KMS-11 (cell line): Measurements from ENCODE around the gene UBR3.

Experiments
- H2AFZ ChIP-seq: fragments of 200-600 bp; sonication (generic); 2 replicates; pipeline ENCODE4 v1.6.1; 2016; ENCODE audit warnings: antibody characterized with exemption, mixed run types, low read depth
- H3K27ac ChIP-seq: fragments of 200-600 bp; sonication (generic); 2 replicates; pipeline ENCODE4 v1.6.1; 2016; ENCODE audit warnings: mild to moderate bottlenecking, mixed run types
- H3K27me3 ChIP-seq: fragments of 200-600 bp; sonication (generic); 2 replicates; pipeline ENCODE4 v1.6.1; 2017; ENCODE audit warnings: mild to moderate bottlenecking, low read depth, mixed run types, moderate library complexity; ENCODE audit not compliant: insufficient read depth
- H3K36me3 ChIP-seq: fragments of 200-600 bp; sonication (generic); 2 replicates; pipeline ENCODE4 v1.6.1; 2017; ENCODE audit warnings: mild to moderate bottlenecking, mixed run types; ENCODE audit not compliant: insufficient read depth
- H3K4me1 ChIP-seq: fragments of 200-600 bp; sonication (generic); 2 replicates; pipeline ENCODE4 v1.6.1; 2016; ENCODE audit warnings: mild to moderate bottlenecking, low read depth, mixed run types; ENCODE audit not compliant: poor library complexity, severe bottlenecking
- H3K4me2 ChIP-seq: fragments of 200-600 bp; sonication (generic); 2 replicates; pipeline ENCODE4 v1.7.0; 2016; ENCODE audit warnings: mild to moderate bottlenecking, mixed run types
- H3K4me3 ChIP-seq: fragments of 200-600 bp; sonication (generic); IDR thresholded peaks from 2 replicates; pipeline ENCODE4 v1.6.1; 2017; ENCODE audit warnings: low read depth, low read length, mixed read lengths; ENCODE audit not compliant: insufficient read depth
- H3K79me2 ChIP-seq: fragments of 200-600 bp; sonication (generic); 2 replicates; pipeline ENCODE4 v1.6.1; 2016; ENCODE audit warnings: low read depth, mixed run types; ENCODE audit not compliant: insufficient read depth
- H3K9ac ChIP-seq: fragments of 200-600 bp; sonication (generic); 2 replicates; pipeline ENCODE4 v1.6.1; 2016; ENCODE audit warnings: mild to moderate bottlenecking, mixed run types
- H4K20me1 ChIP-seq: fragments of 200-600 bp; sonication (generic); 2 replicates; pipeline ENCODE4 v1.6.1; 2016; ENCODE audit warnings: mild to moderate bottlenecking, mixed run types; ENCODE audit not compliant: insufficient read depth
- TF ChIP-seq, protein P1 (sequence below): fragments of 200-600 bp; sonication (generic); conservative IDR thresholded peaks from 2 replicates; pipeline ENCODE4 v1.6.1; 2017; ENCODE audit warnings: low read depth, mild to moderate bottlenecking, antibody characterized with exemption, low read length, moderate library complexity, mixed read lengths

UBR3 gene

DNA sequence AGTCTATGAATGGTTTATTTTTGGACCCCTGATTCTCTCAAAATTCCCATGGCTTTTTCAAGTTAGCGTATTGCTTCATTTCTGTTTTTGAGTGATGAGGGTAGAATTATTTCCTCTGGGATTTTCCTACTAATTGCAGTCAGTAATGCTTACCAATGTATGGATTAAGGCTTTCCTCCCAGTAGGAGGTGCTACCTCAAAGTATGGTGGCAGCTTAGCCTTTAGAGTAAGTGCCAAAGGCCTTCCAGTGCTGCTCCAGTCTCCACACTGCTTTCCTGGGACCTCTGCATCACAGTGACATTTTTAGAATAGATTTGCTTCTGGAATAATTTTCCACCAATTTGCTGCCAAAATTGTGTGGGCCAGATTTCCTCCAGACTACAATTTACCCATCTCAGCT, 44.7 kb upstream of the UBR3 start:
- H3K27ac ChIP-seq: no peak overlapping the region
- H3K4me3 ChIP-seq: no peak overlapping the region
- H2AFZ ChIP-seq: no peak overlapping the region
- no peaks in the 10 kb centered on the region for H4K20me1 ChIP-seq
- no peaks in the 10 kb centered on the region for H3K27me3 ChIP-seq
- H3K79me2 ChIP-seq: no peaks in the 10 kb centered on the region
- H3K36me3 ChIP-seq: no peaks in the 10 kb centered on the region
- H3K9ac ChIP-seq: no peak overlapping the region
- TF ChIP-seq, protein P1, sequence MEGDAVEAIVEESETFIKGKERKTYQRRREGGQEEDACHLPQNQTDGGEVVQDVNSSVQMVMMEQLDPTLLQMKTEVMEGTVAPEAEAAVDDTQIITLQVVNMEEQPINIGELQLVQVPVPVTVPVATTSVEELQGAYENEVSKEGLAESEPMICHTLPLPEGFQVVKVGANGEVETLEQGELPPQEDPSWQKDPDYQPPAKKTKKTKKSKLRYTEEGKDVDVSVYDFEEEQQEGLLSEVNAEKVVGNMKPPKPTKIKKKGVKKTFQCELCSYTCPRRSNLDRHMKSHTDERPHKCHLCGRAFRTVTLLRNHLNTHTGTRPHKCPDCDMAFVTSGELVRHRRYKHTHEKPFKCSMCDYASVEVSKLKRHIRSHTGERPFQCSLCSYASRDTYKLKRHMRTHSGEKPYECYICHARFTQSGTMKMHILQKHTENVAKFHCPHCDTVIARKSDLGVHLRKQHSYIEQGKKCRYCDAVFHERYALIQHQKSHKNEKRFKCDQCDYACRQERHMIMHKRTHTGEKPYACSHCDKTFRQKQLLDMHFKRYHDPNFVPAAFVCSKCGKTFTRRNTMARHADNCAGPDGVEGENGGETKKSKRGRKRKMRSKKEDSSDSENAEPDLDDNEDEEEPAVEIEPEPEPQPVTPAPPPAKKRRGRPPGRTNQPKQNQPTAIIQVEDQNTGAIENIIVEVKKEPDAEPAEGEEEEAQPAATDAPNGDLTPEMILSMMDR: no peak
- H3K4me2 ChIP-seq: no peak overlapping the region
- no peaks in the 10 kb centered on the region for H3K4me1 ChIP-seq

DNA sequence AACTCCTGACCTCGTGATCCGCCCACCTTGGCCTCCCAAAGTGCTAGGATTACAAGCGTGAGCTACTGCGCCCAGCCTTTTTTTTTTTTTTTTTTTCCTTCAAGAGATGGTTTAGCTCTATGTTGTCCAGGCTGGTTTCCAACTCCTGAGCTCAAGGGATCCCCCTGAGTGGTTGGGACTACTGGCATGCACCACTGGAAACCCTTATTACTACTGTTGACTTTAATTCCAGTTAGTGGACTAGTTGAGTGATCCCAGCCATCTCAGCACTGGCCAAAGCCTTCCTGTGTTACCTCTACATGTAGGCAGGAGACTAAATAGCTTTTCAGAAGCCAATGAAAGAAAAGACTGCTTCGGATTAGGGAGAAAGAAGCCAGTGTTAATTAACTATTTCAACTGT, 36.7 kb upstream of the UBR3 start:
- H3K4me2 ChIP-seq: no peak overlapping the region
- H4K20me1 ChIP-seq: no peaks in the 10 kb centered on the region
- no peak overlapping the region for H3K9ac ChIP-seq
- no peaks in the 10 kb centered on the region for H3K36me3 ChIP-seq
- H3K4me3 ChIP-seq: no peak overlapping the region
- H2AFZ ChIP-seq: no peak overlapping the region
- no peaks in the 10 kb centered on the region for H3K79me2 ChIP-seq
- H3K4me1 ChIP-seq: no peaks in the 10 kb centered on the region
- TF ChIP-seq, protein P1: no peak
- H3K27ac ChIP-seq: no peak overlapping the region
- no peaks in the 10 kb centered on the region for H3K27me3 ChIP-seq

DNA sequence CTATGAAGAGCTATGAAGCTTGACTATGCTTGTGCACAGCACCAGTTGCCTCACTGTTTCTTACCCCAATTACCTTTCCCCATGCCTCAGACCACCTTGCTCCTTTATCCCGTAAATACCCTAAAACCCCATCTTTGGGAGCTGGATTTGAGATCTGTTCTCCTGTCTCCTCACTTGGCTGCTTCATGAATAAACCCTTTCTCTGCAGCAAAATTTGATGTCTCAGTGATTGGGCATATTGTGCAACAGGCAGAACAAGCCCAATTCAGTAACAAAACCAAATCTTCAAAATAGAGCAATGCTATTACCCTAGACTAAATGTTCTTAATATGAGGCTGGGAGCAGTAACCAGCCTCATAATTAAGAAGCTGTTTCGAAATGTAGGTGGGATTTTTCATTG, 32.1 kb upstream of the UBR3 start:
- Histone ChIP-seq H3K27me3 (no peaks in the 10 kb centered on the region), H4K20me1 (no peaks in the 10 kb centered on the region), H2AFZ (no peak overlapping the region), H3K4me3 (no peak overlapping the region), H3K4me2 (no peak overlapping the region), H3K36me3 (no peaks in the 10 kb centered on the region), H3K27ac (no peak overlapping the region), H3K9ac (no peak overlapping the region), H3K4me1 (peaks cover 9% of the 10 kb centered on the region), H3K79me2 (peaks cover 12% of the 10 kb centered on the region; the same call in 1 of the 2 replicates)
- TF ChIP-seq, protein P1: no peak

DNA sequence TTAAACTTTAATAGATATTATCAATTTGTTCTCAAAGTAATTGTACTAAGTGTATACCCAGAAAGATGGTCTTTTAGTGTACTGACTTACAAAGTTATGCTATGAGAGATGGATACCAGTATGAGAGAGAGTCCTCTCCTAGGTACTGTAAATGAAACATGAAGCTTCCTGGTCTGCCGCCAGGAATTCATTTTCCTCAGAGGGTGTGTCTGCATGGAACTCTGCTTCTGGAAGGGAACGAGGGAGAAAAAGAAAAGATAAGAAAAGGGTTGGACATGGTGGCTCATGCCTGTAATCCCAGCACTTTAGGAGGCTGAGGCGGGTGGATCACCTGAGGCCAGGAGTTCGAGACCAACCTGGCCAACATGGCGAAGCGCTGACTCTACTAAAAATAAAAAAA, 30.8 kb upstream of the UBR3 start:
- Histone ChIP-seq H3K4me2 (no peak overlapping the region), H4K20me1 (no peaks in the 10 kb centered on the region), H3K4me3 (no peak overlapping the region), H3K4me1 (peaks cover 18% of the 10 kb centered on the region), H3K36me3 (no peaks in the 10 kb centered on the region), H2AFZ (no peak overlapping the region), H3K27ac (no peak overlapping the region), H3K79me2 (peaks cover 25% of the 10 kb centered on the region), H3K9ac (no peak overlapping the region), H3K27me3 (no peaks in the 10 kb centered on the region)
- TF ChIP-seq, protein P1: no peak
